ENCODE results near the gene CCDC6. TPM values are rescaled to one million over a fixed set of nuclear protein-coding genes. Genes with fewer than 3 reads are reported as not detected.

The CCDC6 gene
- total and polyA plus RNA-seq, 2 of the 4 experiments (the other 2 are of a cell fraction) = 21.8 to 30.8 TPM

GRCh38 chr10:59934701-59935100 lies 28.3 kb upstream of the CCDC6 start:
- H3K27me3 ChIP-seq (ENCODE audit: control insufficient read depth, insufficient read depth, low read length) = no peaks in the 10 kb centered on the region
- no peak overlapping the region for H2BK120ac ChIP-seq (ENCODE audit: low read depth, low read length)
- H2BK20ac ChIP-seq (ENCODE audit: low read depth, low read length) = no peak overlapping the region
- H2BK5ac ChIP-seq (ENCODE audit: low read depth, low read length, poor library complexity, severe bottlenecking) = no peak overlapping the region
- H3K23ac ChIP-seq (ENCODE audit: low read depth, low read length) = no peak overlapping the region
- no peaks in the 10 kb centered on the region for H3K9me3 ChIP-seq (ENCODE audit: control insufficient read depth, insufficient read depth, low read length)
- H2AK9ac ChIP-seq (replicated peaks; ENCODE audit: low read depth, low read length, poor library complexity) = no peak overlapping the region
- WGBS, 2 experiments (ENCODE audit: extremely low coverage in 2 of 2, insufficient read length in 1 of 2) = no CpG with 5 or more reads among the region's 2 CpGs
- no peak overlapping the region for H3K18ac ChIP-seq (ENCODE audit: low read depth, low read length)
- no TSS peak for BruUV-seq (replicated peaks)
- H3K9me1 ChIP-seq (ENCODE audit: insufficient read depth, low read length) = no peaks in the 10 kb centered on the region
- H4K20me1 ChIP-seq (ENCODE audit: insufficient read depth, low read length) = no peaks in the 10 kb centered on the region
- ATAC-seq (ENCODE audit: low read depth) (no peak), DNase-seq (no peak)
- H2AK5ac ChIP-seq (ENCODE audit: low read depth, low read length) = no peak overlapping the region
- CTCF ChIA-PET = no interaction called here
- H3K4me3 ChIP-seq (ENCODE audit: insufficient read depth, low read depth, low read length) = no peak overlapping the region
- H3K14ac ChIP-seq (replicated peaks; ENCODE audit: low read depth, low read length) = no peak overlapping the region
- no peak overlapping the region for H2AFZ ChIP-seq (replicated peaks; ENCODE audit: low read length, poor library complexity)
- no peak overlapping the region for H4K5ac ChIP-seq (ENCODE audit: low read depth, low read length)
- TF ChIP-seq MXI1 (IDR thresholded peaks at IDR 0.05; ENCODE audit: borderline replicate concordance, low read depth, low read length) (no peak), NFE2L2 (IDR thresholded peaks at IDR 0.05; ENCODE audit: low read depth, low read length) (no peak), USF2 (IDR thresholded peaks at IDR 0.05; ENCODE audit: low read depth, low read length) (no peak)
- H3K36me3 ChIP-seq (ENCODE audit: control insufficient read depth, insufficient read depth, low read length) = no peaks in the 10 kb centered on the region
- no peak overlapping the region for H3K4me2 ChIP-seq (ENCODE audit: low read depth, low read length)
- in situ Hi-C loops (cut with MboI; ENCODE audit: low sequenced_read_pairs) = no loop called here
- no peak overlapping the region for H3K4ac ChIP-seq (ENCODE audit: low read depth, low read length)
- no peak overlapping the region for H3K27ac ChIP-seq (ENCODE audit: insufficient read depth, low read length)
- no peak overlapping the region for H3K9ac ChIP-seq (ENCODE audit: low read depth, low read length)
- no peaks in the 10 kb centered on the region for H3K79me1 ChIP-seq (ENCODE audit: low read depth in 1 of 2, low read length in 2 of 2)
- no peak overlapping the region for H4K8ac ChIP-seq (ENCODE audit: low read depth in 2 of 2, low read length in 2 of 2)
- H3K56ac ChIP-seq (ENCODE audit: extremely low read depth, insufficient read depth, low read length) = no peak overlapping the region
- dilution Hi-C loops (cut with HindIII; ENCODE audit: low sequenced_read_pairs, unreplicated experiment) = no loop called here
- H3K4me1 ChIP-seq (ENCODE audit: control insufficient read depth, insufficient read depth, low read length) = no peaks in the 10 kb centered on the region
- intact Hi-C loops (cut with micrococcal nuclease) = no loop called here
- H4K91ac ChIP-seq (ENCODE audit: insufficient read depth, low read depth, low read length) = no peak overlapping the region
- no peak overlapping the region for H2BK15ac ChIP-seq (ENCODE audit: low read depth, low read length)
- POLR2A ChIA-PET (ENCODE audit: unreplicated experiment) = no interaction called here

Measured in IMR-90 (cell line).